HG03159 (cell line): ENCODE measurements around the gene SH2D2A.

Source experiments
- ATAC-seq: cut with Tn5 transposase; IDR thresholded peaks from one replicate; pipeline ENCODE4 v1.9.1; 2021; ENCODE audit warnings: mild to moderate bottlenecking, moderate library complexity; ENCODE audit not compliant: unreplicated experiment

SH2D2A gene

GRCh38 chr1:156805766-156806511 lies 10.7 kb downstream of the SH2D2A start:
- ATAC-seq, result no peak

GRCh38 chr1:156804572-156805243 lies 11.9 kb downstream of the SH2D2A start:
- ATAC-seq, result no peak

GRCh38 chr1:156804026-156804425 lies 12.6 kb downstream of the SH2D2A start:
- no peak for ATAC-seq

- ATAC-seq, result no peak
These were observed 13.4 kb downstream of the SH2D2A start for GRCh38 chr1:156803086-156803851.

- ATAC-seq, result no peak
These were observed 14.2 kb downstream of the SH2D2A start for GRCh38 chr1:156802421-156802935.

GRCh38 chr1:156801409-156802121 lies 15.1 kb downstream of the SH2D2A start:
- ATAC-seq, result no peak

GRCh38 chr1:156797212-156797871 lies 19.3 kb downstream of the SH2D2A start:
- no peak for ATAC-seq

- no peak for ATAC-seq
These were observed 20.1 kb downstream of the SH2D2A start for GRCh38 chr1:156796340-156797097.

- no peak for ATAC-seq
These were observed 20.9 kb downstream of the SH2D2A start for GRCh38 chr1:156795787-156796186.

GRCh38 chr1:156795374-156795733 lies 21.3 kb downstream of the SH2D2A start:
- ATAC-seq, result no peak

- ATAC-seq, result no peak
These were observed 21.9 kb downstream of the SH2D2A start for GRCh38 chr1:156794506-156795373.

- no peak for ATAC-seq
These were observed 26.9 kb downstream of the SH2D2A start for GRCh38 chr1:156789621-156790318.

- ATAC-seq, result no peak
These were observed 28.5 kb downstream of the SH2D2A start for GRCh38 chr1:156788136-156788535.

GRCh38 chr1:156786640-156787039 lies 30.0 kb downstream of the SH2D2A start:
- ATAC-seq, result no peak

GRCh38 chr1:156785458-156785857 lies 31.2 kb downstream of the SH2D2A start:
- no peak for ATAC-seq

- ATAC-seq, result no peak
These were observed 35.0 kb downstream of the SH2D2A start for GRCh38 chr1:156781585-156782186.

- no peak for ATAC-seq
These were observed 39.1 kb downstream of the SH2D2A start for GRCh38 chr1:156777573-156777972.

- no peak for ATAC-seq
These were observed 39.7 kb downstream of the SH2D2A start for GRCh38 chr1:156776942-156777341.
